Measurements from ENCODE around the gene SYTL2.

DNA sequence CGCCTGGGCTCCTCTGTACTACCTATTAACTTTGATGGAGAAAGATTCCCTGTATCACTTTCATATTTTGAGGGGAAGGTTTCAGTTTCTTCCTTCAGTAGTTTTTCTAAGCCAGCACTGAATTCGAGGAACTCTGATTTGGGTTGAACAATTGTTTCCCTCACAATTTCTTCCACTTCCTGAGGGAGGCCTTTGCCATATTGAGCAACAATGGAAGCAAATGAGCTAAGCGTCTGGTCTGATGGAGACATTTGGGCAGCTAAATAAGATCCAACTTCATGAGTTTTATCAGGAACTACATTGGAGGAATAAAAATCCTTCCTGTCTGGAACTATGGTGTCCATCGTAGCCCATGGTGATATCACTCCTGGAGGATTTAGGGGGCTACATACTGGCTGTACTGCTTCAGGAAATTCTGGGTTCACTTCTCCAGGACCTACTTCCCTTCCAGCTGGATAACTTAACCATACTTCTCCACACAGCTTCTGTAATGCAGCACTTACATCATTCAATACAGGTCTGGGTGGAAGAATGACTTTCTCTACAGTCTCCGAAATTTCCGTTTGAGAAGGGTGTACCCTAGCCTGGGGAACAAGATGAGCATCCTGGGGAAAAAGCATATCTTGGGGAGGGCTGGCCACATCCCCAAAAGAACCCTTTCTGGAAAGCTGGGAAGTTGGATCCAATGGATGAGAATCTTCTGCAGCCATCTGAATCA, 86.0 kb downstream of the SYTL2 start:
- TF ChIP-seq CTCF (IDR thresholded peaks at IDR 0.05), result no peak
- no peak for TF ChIP-seq POLR2A (IDR thresholded peaks at IDR 0.05)
- no peak for TF ChIP-seq POLR2AphosphoS5 (IDR thresholded peaks at IDR 0.05)
- no peak for TF ChIP-seq EP300 (IDR thresholded peaks at IDR 0.05)
